ENCODE results near the gene TCF12.

Gene TCF12

DNA sequence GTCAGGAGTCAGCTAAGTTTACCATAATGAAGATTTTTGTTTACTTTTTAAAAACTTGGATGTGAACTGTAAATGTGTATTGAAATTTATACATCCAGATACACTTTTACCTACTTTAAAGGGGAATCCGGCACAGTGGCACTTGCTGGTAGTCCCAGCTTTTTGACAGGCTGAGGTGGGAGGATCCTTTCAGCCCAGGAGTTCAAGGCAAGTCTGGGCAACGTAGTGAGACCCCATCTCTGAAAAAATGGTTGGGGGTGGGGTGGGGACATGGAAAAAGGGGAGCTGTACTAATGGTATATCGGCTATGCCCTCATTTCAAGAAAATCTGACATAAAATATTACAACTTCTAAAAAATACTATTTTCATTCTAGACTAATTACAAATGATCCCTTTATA lies 362.0 kb downstream of the TCF12 start:
- DNase-seq = no peak

DNA sequence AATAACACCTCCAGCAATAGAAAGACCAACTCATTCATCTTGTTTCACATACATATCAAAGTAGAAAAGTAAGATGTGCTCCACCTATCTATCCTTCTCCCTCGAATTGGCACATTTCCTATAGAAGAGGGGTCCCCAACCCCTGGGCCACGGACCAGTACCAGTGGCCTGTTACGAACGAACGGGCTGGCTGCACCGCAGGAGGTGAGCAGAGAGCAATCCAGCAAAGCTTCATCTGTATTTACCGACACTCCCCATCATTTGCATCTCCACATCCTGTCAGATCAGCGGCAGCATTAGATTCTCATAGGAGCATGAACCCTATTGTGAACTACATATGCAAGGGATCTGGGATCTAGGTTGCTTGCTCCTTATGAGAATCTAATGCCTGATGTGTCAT lies 362.9 kb downstream of the TCF12 start:
- DNase-seq = no peak

DNA sequence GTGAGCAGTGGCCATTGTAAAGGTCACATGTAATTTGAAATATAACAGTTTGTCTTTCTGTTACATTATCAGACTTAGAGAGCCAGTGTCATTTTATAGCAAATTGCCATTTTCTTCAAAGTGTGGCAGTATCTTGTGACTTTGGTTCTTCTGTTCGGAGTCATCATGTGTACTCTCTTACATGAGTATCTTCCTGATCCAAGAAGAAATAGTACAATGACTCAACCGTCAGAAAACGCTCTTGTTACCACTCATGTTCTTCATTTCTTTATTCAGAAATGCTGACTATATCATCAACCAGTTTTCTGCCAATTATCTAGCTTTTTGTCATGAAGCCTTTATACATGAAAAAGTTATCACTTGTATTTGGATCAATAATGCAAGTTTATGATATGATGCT lies 364.2 kb downstream of the TCF12 start:
- DNase-seq = no peak

DNA sequence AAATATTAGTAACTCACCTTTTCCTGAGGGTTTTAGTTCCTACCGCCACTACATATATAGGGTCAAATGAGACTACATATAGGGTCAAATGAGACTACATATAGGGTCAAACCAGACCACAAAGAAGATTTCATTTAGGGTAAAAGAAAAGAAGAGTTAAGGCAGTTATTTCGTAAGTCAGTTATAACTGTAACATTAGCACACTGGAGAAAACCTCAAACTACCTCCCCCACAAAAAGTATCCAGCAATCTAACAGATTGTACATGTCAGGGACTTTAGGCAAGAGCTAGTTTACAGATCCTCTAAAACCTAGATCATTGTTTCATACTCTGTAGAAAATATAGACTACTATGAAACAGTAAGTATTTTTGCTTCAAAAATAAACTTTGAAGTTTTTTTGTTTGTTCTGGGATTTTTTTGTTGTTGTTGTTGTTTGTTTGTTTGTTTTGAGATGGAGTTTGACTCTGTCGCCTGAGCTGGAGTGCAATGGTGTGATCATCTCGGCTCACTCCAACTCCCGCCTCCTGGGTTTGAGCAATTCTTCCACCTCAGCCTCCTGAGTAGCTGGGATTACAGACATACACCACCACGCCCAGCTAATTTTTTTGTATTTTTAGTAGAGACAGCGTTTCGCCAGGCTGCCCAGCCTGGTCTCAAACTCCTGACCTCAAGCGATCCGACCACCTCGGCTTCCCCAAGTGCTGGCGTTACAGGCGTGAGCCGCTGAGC lies 365.5 kb downstream of the TCF12 start:
- DNase-seq = no peak

DNA sequence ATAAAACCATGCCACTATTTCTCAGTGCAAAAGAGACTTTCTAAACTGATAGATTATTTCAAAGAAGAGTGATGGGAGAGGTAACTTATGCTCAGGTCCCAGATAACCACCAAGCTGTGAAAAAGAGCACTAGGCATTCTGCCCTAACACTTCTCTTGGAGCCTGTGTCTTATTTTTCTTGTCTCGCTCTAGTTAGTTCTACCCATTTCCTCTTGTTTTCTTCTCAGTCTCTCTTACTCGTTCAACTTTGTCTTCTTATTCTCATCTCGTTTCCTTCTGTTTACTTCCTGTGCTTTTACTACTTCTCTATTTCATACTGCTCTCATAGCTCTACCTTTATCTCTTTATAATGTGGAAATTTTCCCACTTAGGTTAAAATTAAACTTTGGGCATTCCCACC lies 366.1 kb downstream of the TCF12 start:
- no peak for DNase-seq

DNA sequence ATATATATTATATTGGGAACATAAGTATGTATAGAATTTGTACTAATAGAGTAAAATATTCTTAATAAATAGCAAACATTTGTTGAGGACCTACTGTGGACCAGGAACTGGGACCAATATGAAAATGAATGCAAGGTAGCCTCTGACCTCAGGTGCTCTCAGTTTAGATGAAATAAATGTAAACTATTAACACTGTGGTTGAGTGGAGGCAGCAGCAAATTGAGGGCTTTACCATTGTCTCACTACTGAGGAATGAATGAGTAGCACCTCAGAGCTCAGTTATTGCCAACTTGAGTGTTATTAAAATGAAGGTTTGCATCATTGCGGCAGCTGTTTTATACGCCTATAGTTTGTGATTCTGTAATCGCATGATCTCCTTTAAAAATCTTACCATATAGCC lies 366.9 kb downstream of the TCF12 start:
- DNase-seq = no peak

DNA sequence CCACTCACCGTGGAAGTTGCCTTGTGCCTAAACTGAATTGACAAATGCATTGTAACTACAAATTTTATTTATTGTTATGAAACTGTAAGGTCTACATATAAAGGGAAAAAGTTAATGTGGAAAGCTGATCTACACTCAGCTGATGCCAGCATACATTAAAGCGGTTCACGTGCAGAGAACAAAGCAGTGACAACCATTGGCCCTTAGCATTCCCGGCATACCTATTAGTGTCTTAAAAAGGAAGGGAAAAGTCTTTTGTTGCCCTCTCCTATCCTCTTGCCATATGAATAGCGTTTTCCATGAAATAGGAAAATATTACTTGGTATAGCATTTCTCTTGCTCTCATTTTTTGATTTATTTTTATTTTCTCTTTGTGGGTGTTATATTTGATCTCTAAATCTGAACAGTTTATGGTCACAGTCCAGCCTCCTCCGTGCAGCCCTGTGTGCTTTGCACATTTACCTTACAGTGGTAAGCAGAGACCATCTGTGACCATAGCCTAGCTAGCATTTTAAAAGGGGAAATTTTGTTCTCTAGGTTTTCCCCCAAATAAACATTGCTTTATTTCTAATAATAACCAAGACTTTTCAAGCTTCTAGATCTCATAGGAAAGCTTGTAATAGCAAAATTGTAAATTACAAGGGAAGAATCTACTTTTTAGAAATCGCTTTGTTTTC lies 368.1 kb downstream of the TCF12 start:
- no peak for DNase-seq

DNA sequence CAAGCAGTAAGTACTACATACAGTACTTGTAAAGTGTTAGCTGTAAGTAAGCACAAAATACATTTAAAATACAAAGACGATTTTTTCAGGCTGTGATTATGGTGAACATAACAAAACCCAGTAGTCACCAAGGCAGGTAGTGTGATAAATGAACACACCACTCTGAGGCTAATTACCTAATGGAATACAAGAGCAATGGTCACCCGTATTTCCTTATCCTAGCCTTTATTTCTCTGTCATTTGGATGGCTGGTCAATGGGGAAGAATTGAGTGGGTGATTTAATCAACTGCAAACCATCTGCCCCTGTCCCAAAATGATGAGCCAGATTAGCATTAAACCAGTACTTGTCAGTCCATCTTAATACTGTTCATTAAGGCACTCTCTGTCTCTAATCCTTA lies 368.7 kb downstream of the TCF12 start:
- DNase-seq = no peak

DNA sequence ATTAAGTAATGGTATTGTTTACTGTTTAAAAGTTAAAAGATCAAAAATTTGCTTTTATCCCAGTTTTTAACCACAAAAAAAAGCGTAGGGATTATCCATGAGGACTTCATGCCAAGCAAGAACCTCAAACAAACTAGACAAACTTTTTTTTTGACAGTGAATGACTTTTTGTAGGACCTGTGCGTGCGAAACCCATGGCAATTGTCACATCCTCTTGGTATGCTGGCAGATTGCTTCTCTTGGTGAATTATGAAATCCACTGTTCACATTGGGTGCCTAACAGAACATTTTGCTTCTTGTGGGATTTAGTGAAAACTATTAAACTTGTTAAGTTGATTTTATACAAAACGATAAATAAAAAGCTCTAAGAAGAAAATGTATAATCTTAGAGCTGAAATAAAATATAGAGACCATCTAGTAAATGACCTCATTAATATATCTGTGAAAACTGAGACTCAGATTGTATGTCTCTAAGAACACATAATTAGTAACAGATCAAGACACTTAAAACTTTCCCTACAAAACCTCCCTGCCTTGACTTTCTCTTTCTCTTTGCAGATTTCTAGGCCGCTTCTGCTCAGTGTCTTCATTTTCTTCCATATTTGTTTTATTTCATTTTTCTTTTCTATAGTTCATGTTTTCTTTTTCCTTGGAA lies 370.6 kb downstream of the TCF12 start:
- no peak for DNase-seq

DNA sequence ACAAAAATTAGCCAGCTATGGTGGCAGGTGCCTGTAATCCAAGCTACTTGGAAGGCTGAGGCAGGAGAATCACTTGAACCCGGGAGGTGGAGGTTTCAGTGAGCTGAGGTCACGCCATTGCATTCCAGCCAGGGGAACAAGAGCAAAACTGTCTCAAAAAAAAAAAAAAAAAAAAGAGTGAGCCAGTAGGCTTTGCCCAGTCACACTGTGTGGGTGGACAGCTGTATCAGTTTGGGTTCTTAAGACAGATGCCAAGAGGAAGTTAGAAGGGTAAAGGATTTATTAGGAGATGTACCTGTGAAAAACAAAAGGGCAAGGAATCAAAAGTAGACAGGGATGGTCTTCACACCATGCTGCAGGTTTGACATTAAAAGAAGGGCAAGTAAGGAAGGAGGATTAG lies 371.7 kb downstream of the TCF12 start:
- DNase-seq = no peak

DNA sequence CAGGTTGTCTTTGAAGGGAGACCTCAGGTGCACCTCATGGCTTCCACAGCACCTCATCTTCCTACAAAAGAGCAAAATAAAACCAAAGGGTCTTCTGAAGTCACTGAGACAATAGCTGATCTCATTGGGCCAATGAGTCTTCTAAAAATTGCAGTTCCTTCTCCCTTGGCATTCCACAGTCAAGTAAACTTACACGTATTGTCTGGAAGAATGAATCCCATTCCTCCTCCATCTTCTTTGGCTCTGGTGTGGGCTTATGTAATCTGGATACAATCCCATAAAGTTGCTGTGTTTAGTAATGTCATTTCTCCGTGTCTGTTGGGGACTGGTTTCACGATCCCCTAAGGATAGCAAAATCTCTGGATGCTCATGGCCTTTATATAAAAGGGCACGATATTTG lies 372.4 kb downstream of the TCF12 start:
- no peak for DNase-seq

DNA sequence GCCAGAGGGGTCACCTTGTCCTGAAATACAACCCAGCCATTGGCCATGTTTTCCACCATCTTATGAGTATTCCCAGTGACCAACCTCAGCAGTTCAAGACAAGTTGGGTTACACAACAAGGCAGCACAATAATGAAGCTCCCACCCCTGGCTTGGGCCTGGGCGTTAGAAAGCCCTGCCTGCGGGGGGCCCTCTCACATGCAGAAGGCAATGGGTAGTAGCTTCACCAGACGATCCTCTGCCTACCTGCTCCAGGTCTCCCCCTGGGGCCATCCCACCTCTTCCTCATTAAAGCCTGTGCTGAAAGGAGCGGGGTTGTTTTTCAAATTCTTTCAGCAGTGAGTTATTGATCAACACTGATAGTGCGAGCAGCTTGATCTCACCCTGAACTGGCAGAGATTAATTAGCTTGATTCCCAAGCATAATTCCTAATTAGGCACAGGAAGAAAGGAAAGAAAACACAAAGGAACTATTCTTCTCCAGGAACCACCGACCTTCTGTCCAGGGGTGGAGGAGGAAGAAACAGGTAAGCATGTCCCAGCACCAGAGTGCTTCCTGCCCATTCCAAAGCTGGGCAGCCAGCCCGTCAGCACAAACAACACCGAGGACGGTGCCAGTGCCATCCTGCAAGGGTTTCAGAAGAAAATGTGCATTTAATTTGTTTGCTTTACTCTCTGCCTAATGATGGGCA lies 378.2 kb downstream of the TCF12 start:
- DNase-seq = no peak

DNA sequence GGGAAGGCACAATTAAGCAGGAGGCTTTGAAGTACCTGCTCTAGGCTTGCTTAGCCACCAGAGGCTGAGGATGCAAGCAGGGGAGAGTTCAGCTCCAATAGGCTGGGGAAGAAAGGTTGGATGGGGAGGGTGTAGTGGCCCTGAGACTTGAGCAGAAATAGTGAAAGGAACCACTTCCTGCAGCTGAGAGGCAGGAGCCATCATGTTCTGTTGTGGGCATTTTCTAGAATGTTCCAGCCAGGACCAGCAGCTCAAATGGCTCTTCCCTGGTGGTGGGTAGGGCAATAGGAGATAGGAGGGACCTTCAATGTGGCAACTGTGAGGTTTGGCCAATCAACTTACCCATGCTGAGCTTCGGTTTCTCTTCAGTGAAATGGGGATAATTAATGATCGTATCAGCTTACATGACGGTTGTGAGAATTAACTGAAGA lies 378.7 kb downstream of the TCF12 start:
- DNase-seq = no peak

DNA sequence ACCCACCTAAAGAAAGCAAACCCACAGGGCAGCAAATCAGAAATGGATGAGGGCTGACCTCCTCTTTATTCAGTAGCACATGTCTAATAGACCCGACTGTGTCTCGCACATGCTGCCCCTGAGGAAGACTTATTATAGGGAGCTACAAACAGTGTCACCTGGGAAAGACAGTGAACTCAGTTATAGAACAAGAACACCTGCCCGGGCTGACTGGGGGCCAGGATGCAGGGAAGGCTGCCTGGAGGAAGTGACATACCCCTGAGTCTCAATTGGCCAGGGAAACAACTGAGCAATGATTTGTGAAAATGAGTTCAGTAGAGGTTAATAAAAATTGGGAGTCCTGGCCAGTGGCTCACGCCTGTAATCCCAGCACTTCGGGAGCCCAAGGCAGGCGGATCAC lies 379.2 kb downstream of the TCF12 start:
- DNase-seq = no peak

DNA sequence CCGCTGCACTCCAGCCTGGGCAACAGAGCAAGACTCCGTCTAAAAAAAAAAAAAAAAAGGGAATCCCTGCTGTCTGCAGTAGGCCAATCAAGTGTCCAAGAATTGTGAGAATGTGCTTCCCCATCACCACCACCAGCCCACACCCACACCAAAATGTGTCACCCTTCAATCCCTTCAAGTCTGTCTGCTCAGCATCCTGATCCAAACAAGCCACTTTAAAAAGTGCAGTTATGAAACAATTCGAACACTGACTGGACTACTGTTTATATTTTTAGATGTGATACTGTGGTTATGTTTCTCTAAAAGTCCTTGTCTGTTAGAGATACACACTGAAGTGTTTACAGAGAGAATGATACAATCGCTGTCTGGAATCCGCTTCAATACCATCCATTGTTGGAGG lies 379.8 kb downstream of the TCF12 start:
- no peak for DNase-seq

DNA sequence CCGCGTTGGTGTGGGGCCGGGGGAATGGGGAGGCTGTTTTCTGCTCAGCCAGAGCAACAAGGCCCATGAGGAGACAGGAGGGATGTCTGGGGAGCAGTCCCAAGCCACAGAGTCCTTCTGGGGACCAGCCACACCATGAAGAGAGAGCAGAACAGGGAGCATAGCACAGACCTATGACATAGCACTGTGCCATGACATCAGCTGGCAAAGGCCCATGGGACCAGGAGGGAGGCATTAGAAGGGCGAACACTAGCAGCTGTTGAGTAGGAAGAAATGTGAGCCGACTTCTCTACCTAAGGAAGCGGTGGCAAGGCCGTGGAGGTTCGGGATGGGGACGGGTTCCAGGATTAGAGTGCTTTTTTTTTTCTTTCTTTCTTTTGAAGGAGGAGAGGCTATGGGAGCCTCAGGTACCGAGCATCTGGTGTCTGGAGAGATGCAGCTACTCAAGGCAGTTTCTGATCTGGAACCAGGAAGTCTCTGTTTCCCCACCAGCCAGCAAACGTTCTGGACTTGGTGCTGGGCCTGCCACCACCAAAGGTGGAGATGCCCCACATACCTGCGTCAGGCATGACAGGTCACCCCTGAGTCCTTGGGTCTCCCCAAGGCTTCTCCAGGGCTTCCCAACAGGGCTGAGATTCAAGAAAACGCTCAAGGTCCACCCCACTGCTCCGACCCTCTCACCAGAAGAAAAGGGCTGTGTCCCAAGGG lies 380.6 kb downstream of the TCF12 start:
- DNase-seq = no peak

DNA sequence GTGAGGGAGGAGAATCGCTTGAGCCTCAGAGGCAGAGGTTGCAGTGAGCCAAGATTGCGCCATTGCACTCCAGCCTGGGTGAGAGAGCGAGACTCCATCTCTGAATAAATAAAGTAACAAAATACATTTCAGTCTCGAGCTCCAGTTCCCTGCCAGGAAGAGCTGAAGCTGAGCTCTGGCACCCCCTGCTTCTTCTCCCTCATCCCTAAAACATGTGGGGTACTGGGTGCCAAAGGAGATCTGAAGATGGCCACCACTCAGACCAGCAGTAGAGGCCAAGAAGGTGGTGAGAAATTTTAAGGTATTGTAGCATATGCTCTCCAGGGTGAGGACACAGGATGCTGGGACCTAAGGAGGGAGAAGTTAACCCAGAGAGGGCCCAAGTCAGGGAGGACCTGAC lies 382.9 kb downstream of the TCF12 start:
- DNase-seq = no peak

DNA sequence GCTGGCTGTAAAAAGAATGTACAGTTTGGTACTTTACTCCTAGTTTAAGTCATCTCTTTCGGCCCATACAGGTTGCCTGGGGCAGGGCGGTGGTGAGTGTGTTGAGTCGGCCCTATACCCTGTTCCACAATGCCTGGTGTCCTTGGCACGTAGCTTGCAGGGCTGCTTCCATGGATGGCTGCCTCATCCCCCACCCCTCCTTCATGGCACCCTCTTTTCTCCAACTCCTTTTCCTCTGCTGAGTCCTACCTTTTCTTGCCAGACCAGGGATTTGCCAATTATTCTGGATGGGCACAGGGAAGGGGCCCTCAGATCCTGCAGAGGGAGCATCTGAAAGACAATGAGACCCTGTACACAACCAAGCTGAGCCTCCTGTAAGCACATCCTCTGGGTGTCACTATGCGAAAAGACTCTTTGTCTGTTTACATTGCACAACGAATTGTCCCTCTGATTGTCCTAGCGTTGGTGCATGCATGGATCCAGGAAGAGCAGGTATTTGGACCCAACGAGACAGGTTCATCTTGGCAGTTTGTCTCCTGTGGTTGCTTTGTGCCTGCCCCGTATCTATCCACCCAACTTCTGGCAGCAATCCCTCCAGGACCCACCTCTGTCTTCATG lies 384.3 kb downstream of the TCF12 start:
- no peak for DNase-seq

DNA sequence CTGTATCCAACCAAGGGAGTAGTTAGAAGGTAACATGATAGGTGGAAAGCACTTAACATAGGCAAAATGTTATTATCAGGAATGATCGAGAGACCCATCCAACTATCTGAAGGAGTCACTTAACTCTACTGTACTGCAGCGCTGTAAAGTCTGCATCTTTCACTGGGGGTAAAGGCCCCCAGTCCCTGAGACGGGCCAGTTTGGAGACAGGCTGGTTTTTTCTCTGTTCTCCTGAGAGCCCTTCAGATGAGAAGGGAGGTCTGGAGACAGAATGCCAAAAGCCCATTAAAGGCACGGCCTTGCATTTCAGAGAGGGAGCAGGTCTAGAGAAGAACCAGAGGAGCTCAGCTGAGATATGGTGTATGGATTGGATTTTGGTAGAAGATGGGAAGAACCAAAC lies 386.6 kb downstream of the TCF12 start:
- DNase-seq = no peak

DNA sequence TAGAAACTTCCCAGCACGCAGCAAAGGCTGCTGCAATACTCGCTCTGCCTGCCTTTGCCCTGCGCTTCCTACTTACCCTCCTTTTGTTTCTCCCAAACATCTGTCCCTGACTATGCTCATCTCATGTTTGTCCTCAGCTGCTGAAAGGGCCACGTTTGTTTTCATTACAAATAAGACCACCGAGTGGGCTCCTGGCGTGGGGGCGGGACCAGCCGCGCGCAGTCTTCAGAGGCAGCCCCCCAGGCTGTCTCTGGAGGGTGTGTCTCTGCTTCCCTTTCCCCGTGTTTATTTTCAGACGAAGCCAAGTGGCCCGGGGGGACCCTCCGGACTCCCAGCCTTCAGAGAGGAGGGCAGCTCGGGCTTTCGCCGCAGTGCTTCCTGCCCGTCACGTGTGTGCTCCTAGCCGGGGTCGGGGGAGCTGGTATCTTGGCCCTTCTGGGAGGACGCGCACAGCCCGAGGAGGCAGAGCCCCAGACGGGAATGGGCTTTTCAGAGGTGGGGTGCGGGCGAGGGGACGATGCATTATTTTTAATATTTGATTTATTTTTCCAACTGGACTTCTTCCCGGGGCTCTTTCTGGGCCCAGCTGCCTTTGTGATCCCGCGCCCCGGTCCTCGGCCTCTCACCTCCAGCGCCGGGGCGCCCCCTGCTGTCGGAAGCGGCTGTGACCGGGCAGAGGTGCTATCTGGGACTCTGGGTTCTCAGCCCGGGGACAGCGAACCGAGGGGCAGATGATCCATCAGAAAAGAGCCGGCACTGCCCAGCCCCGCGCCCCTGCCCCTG lies 387.9 kb downstream of the TCF12 start:
- peak; percentile 74 for DNase-seq

DNA sequence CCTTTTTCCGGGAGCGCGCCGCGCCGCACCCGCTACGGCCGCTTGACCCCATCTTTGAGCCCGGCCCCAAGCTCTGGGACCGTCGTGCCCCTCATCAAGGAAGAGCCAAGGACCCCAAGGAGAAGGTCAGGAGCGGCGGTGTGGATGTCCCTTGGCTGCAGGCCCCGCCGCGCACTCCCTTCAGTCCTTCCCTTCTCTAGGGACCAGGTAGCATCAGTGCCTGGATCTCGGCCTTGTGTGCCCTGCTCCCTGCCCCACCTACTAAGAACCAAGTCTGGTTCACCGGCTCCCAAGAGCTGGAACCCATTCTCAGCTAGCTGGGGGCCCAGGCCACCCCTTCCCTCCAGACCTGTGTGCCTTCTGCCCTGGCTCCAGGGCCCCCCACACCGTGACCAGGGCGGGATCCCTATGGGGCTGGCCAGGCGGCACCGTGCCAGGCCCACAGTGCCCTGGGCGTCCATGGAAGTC lies 388.5 kb downstream of the TCF12 start:
- DNase-seq = no peak

Measured in stimulated activated naive CD4-positive, alpha-beta T cell treated with Interleukin-2 at 50 U/mL for 16 hours (primary cell).